Activated CD4-positive, alpha-beta T cell treated with anti-CD3 and anti-CD28 coated beads for 48 hours (primary cell): ENCODE measurements around the gene NAP1L1.
A peak's percentile ranks its signal among the peaks of the same experiment; 100 is the strongest.

Experiments used
- DNase-seq: peaks from one replicate; pipeline ENCODE4 v3.0.0-alpha.2; 2020

The NAP1L1 gene, protein sequence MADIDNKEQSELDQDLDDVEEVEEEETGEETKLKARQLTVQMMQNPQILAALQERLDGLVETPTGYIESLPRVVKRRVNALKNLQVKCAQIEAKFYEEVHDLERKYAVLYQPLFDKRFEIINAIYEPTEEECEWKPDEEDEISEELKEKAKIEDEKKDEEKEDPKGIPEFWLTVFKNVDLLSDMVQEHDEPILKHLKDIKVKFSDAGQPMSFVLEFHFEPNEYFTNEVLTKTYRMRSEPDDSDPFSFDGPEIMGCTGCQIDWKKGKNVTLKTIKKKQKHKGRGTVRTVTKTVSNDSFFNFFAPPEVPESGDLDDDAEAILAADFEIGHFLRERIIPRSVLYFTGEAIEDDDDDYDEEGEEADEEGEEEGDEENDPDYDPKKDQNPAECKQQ

DNA sequence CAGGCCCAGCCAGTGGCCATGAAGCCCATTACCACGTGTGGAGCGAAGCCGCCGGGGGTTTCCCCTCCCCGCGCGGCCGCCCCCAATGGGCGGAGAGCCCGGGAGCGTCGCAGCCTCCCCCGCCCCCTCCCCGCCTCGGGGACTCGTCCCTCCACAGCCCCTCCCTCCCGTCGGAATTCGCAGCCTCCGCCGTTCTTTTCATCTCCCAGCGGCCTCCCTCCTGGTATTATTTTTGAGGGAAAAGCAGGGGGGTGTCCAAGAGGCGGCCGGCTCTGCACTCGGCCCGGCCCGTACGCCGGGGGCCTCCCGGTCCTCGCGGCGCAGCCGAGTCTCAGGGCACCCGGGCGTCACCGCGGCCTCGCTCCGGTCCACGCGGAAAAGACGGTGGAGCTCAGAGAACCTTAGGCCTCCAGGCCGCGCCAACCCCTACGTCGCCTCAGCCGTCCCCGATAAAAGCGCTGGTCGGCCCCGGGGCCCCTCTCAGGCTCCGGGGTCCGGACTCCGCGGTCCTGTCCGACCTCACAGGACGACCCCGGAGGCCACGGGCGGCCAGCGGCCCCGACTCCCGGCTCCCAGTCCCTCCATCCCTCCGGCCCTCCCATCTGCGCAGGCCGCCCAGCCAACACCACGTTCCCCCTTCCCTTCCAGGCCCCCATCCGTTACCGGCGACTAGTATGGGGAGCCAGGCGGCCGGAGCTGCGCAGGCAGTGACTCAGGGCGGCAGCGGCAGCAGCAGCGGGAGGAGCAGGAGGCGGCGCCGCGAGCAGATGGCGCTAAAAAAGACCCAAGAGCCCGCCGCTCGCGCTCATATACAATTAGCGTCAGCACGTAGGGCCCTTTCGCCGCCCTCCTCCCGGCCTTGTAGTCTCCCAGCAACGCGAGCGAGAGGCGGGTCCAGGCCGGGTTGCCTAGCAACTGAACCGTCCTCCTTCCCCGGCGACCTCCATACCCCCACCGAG, at the start of gene NAP1L1:
TSS of gene NAP1L1 (minus strand) at position 782 of the 959 bp plus-strand sequence. CDS start 10,466 bp downstream, outside the sequence.
- peak; percentile 98 for DNase-seq

DNA sequence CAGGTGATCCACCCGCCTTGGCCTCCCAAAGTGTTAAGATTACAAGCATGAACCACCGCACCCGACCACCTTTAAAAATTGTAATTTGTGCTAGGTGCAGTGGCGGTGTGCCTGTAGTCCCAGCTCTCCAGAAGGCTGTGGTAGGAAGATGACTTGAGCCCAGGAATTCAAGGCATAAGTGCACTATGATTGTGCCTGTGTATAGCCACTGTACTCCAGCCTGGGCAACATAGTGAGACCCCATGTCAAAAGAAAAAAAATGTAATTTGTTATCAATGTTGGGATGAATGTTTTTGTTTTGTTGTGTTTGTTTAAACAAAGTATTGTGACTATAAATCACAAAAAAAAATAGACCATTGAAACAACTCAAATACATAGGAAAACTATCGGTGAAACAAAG, 43.1 kb upstream of the NAP1L1 start:
- no peak for DNase-seq

DNA sequence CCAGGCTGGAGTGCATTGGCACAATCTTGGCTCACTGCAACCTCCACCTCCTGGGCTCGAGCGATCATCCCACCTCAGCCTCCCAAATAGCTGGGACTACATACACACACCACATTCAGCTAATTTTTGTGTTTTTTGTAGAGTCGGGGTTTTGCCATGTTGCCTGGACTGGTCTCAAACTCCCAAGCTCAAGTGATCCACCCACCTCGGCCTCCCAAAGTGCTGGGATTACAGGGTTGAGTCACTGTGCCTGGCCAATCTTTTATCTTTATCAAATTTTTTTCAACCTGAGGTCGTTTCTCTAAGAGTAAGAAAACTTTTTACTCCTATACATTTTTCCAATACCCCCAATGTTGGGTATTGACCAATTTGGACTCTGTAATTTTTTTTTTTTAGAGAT, 40.0 kb upstream of the NAP1L1 start:
- no peak for DNase-seq

DNA sequence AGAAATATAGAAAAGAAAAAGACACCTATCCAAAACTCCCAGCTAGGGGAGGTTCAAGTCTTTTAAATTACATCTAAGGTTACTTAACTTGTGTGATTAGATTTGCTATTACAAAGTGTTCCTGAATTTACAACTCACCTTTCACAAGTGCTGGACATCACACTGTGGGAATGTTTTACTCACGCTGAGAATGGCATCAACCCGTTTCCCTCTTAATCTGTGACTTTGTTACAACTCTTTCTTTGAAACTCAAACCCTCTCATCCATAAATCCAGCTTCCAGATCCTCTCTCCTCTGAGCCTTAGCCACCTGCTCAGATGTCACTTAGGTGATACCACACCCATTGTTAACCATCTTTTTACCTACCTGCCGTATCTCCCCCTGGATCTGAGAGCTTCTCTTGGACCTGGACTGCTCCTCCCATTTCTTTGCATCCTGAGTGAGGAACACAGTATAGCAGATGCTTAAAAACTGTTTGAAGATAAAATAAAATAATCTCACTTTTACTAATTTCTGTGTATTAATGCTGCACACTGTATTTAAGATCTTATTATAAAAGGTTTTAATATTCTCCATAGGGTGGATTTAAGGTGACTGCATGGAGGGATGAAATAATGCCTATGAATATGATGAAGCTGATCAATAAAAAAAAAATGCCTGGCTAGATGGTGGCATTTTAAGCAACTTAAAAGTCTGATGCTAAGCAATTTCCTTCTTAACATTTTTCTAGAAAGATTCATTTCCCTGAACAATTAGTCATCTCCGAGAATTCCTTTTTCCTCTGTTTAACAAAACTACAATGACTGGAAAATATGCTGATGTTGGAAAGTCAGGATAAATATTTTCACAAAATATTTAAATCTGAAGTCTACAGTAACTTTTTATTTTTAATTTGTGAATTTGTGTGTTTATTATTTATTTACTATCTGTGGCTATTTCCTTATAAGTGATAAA, 39.1 kb upstream of the NAP1L1 start:
- DNase-seq: no peak

DNA sequence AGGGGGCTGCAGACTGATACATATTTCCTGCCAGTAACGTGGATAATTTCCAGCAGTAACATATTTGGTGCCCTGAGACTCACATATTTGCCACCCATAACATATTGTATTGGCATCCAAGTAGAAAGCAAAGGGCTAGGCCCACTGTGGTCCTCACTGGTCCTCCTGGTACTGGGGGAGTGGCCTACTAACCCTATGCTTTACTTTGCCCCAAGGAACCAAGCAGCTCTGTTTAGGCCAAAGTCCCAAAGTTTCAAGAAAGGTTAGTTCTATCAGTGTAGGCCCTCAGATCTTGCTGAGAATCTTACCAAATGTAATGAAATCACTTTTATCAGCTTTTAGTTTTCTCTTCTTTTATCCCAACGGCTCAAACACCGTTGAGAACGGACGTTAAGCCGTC, 35.4 kb upstream of the NAP1L1 start:
- no peak for DNase-seq

DNA sequence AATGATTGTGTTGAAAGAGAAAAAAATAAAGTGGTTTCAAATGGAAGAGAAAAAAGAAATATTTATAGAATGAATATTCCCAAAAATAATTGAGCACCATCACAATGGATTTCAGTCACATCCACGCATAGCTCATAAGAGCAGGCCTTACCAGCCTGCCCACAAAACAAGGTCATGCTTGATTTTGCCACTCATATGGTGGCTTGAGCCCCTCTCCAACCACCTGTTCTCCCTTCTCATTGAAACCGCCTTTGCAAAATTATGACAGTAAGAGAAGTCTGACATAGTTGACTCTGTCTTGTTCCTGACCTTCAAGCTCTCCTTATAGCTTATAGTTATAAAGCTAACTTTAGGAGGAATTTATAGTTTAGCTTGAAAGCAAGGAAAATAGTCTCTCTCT, 33.3 kb upstream of the NAP1L1 start:
- no peak for DNase-seq

DNA sequence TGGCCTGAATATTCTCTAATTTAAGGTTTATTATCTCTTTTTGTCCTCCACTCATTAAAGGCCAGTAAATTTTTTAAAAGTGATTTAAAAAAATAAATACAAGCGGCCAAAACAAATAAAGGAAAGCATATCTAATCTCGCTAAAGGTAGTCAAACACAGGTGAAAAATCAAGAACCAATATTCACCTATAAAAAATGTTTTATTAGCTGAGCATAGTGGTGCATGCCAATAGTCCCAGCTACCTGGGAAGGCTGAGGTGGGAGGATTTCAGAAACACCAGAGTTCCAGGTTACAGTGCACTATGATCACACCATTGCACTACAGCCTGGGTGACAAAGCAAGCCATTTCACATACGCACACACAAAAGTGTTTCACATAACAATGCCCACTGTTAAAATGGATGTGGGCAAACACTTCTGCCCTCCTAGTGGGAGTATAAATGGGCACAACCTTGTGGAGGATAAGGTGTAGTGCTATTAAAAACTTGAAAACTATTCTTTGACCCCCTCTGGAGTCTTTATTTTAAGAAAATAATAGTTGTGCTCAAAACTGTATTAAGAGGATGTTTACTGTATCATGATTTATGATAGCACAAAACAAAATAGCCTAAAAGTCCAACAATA, 32.7 kb upstream of the NAP1L1 start:
- no peak for DNase-seq

DNA sequence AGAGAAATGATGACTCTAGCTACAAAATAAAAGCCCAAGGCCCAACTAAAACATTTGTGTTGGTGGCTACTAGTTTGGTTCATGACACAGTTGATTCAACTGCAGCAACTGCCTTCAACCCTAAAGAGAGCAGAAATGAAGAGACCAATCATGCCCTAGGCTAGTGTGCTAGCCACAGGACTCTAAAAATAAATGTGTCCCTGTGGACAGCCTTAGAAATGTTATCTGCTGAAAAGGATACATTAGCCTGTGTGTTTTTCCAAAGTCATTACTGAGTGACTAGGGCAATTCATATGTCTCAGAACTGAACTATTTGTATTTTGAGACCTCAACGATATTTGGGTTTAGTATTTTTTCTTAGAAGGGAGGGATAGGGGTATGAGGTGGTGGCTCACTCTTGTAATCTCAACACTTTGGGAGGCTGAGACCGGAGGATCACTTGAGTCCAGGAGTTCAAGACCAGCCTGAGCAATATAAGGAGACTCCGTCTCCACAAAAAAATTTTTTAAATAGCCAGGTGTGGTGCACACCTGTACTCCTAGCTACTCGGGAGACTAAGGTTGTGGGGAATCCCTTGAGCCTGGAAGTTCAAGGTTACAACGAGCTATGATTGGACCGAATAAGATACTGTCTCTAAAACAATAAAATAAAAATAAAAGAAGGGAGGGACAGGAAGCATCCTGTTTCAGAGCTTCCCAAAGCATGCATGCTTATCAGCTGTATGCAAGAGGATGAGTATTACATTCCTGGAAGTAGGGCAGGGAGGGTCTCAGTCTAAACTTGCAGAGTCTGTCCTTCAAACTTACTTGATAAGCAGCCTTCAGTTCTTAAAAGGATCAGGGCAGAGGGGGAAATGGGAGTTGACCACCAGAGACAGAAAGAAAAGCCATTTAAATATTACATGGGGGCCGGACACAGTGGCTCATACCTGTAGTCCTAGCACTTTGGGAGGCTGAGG, 29.6 kb upstream of the NAP1L1 start:
- no peak for DNase-seq

DNA sequence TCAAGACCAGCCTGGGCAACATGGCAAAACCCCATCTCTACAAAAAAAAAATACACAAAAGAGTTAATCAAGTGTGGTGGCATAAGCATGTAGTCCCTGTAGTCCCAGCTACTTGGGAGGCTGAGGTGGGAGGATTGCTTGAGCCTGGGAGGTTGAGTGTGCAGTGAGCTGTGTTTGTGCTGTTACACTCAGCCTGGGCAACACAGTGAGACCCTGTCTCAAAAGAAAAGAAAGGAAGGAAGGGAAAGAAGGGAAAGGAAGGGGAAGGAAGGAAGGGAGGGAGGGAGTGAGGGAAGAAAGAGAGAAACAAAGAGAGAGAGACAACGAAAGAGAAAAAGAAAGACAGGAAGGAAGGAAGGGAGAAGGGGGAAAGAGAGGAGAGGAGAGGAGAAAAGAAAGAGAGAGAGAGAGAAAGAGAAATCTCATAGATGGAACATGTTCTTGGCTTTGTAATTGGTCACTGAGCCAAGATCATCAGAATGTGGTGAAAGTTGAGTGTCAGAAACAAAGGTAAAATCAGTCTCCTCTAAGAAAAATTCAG, 26.8 kb upstream of the NAP1L1 start:
- DNase-seq: no peak

DNA sequence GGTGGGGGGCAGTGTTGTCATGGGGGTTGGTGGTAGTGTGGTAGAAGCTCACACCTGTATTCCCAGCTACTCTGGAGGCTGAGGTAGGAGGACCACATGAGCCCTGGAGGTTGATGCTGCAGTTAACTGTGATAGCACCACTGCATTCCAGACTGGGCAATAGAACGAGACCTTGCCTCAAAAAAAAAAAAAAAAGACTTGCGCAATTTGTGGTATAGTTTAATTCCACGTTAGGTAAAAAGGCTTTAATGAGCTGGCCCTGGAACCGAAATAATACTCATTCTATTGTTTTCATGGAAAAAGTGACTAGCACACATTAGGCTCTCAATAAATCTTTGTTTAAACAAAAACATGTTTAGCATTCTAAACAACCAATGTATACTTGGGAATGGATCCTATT, 25.4 kb upstream of the NAP1L1 start:
- DNase-seq: no peak

DNA sequence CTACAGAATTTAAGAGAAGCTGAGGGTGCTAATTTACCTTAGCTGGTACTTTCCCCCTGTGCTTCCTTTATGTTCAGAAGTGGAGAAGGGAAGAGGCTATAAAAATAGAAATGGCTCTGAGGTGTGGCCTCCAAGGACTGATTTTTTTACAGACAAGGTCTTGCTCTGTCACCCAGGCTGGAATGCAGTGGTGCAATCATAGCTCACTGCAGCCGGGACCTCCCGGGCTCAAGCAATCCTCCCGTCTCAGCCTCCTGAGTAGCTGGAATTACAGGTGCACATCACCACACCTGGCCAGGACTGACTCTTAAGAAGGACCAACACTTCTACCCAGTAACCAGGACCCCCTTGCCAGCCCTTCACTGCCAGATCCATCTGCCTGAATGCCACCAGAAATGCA, 23.9 kb upstream of the NAP1L1 start:
- DNase-seq: no peak

DNA sequence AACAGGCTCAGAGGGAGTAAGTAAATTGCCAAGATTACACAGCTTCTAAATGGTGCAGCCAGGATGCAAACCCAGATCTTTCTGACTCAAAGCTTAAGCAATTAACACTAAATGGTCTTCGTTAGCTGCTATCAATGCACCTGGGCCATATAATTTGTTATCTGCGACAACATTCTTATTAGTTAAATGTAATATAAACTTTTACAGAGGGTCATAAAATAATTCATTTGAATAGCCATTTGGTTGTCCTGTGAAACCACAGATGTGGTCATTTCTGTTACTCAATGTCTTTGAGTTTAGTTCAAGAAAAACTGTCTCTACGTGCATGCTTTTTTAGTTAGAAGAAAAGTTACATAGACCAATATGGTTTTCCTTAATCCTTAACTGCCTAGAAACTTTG, 22.1 kb upstream of the NAP1L1 start:
- DNase-seq: no peak

DNA sequence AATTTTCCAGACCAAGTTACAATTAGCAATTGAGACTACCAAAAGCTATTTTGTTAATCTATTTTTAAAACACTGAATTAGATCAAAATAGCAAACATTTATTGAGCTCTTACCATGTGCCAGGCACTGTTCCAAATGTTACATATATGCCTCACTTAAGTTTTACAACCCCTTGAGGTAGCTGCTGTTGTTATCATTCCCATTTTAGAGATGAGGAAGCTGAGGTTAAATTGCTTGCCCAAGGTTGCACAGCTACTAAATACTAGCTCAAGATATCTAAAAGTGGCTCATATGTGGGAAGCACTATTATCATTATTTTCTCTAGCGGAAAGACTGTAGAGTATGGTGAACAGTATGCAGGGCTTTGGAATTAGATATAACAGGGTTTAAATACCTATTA, 19.5 kb upstream of the NAP1L1 start:
- DNase-seq: no peak

DNA sequence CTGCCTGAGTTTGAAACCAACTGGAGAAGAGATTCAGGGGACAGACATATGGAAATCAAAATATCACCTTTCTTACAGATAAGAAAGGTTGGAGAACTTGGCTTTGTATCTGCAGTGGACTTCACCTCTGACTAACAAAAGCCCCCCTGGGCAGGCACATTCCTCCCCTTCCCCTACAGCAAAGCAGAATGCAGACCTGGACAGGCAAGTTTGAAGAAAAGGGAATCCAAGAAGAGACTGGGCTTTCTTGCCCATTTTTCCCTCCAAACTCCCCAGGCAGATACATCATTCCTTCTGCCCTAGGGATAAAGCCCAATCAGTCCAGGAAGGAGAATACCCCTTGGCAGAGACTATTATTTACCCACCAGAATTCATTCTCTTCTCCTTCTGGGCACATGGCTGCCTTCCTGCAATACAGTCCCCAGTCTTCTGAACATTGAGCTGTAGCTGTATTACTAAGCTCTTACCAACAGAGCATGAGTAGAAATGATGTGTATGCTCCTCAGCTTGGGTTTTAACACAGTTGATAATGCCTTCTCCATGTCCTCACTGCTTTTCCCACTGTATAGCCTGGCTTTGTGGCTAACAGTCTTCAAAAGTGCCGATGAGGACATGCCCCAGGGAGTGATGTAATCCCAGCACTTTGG, 17.4 kb upstream of the NAP1L1 start:
- DNase-seq: no peak

DNA sequence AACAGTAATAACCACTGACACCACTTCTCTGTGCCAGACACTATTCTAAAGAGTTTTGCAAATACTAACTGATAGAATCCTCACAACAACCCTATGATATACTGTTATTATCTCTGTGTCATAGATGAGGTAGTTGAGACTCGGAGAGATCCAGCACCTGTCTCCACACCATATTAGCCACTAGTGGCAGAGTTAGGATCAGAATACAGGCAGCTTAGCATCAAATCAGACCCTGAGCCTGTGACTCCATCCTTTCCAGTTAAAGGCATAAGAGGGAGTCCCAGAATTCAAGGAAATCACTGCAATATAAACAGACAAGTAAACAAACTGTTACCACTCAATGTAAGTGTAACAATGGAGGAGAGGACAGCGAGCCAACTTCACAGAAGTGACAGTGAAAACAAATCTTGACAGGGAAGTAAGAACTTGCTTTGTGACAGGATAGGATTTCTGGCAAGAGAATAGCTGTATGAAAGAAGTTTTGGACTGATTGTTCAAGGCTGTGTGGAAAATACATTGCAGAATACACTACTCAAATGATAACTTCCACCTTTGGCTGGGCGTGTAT, 11.7 kb upstream of the NAP1L1 start:
- DNase-seq: no peak

DNA sequence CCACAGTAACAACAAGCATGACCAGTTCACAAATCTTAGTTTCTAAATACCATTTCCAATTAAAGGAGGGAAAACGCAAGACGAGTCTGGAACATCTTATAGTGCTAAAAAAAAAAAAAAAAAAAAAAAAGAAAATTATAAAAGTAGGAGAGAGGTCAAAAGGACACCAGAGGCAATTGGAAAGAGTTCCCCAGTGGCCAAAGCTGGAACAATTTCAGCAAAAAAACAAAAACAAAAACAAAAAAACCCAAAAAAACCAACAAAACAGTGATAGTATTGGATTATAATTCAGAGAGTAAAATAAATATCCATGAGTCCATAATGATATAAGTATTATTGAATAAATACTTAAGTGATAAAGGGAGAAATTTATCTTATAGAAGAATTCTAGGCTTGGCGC, 10.3 kb upstream of the NAP1L1 start:
- DNase-seq: no peak

DNA sequence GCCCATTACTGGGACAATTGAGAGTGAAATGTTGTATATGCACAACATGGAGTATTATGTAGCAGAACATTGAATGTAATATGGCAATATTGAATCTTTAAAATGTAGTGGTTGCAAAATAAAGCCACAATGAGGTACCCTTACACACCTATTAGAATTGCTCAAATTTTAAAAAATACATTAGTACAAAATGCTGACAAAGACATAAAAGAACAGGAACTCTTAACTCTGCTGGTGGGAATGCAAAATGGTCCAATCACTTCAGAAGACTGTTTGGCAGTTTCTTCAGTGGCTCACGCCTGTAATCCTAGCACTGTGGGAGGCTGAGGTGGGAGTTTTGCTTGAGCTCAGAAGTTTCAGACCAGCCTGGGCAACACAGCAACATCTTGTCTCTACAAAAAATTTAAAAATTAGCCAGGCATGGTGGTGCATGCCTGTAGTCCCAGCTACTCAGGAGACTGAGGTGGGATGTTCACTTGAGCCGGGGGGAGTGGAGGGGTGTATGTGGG, 6.8 kb upstream of the NAP1L1 start:
- no peak for DNase-seq

DNA sequence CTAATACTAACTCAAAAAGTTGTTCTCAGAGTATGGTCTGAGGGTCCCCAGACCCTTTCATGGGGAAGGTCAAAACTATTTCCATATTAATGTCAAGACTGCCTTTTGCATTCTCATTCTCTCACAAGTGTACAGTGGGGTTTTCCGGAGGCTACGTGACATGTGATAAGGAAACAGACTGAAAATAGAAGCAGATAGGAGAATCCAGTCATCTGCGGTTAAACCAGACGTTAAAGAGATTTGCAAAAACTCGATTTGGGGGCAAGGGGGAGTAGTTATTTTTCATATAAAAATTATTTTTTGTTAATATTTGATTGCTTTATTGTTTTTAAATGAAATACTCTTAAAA, 1.0 kb upstream of the NAP1L1 start:
- DNase-seq: peak; percentile 47

DNA sequence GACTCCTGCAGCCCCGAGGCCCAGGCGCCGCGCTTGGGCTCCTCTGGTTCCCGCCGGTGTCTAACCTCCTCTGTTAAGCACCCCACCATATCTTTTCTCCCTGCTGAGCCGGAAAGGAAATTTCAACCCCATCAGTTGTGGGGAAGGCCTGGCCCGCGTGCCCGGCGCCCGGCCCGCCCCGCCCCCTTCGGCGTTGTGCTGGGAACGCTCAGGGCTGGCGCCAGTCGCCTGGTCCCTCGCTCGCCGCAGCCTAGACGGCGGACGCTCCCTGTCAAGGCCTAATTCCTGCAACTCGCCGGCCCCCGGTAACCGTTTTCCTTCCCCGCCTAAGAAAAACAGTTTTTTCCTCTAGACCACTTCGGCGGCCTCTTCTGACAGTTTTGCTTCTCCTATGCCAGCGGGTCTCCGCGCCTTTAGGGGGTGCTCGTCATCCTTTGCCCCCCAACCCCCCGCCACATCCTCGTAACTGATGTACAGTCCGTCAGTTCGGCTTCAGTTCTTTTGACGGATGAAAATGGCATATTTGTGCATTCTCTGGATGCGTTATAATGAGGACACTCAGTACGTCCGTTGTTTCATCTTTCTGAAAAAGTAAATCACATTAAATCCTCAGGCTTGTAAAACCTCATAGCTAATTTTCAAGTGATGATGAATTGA, 506 bp upstream of the NAP1L1 start:
- no peak for DNase-seq
